Upper lobe of left lung (tissue), 6 donors: ENCODE measurements around the gene MARVELD3. TPM values are rescaled to one million over a fixed set of nuclear protein-coding genes. Genes with fewer than 3 reads are reported as not detected.

ENCODE experiments used
- ATAC-seq, 2 donors: fragments of 200-7000 bp; cut with Tn5 transposase; one replicate each; pipeline ENCODE4 v1.9.1; 2022; ENCODE audit warnings: mild to moderate bottlenecking in 2 of 2, moderate library complexity in 2 of 2; ENCODE audit not compliant: low FRiP score in 2 of 2
- DNase-seq, 2 donors: peaks; one replicate each; pipeline ENCODE4 v3.0.0-alpha.2; 2019 to 2020
- H3K27ac ChIP-seq, 4 donors: fragments of 200-600 bp; sonication (generic); one replicate each; pipeline ENCODE4 v1.5.1; 2016 to 2019
- H3K27me3 ChIP-seq, 4 donors: fragments of 200-600 bp; sonication (generic); one replicate each; pipeline ENCODE4 v1.5.1; 2017 to 2019
- H3K36me3 ChIP-seq, 4 donors: fragments of 200-600 bp; sonication (generic); one replicate each; pipeline ENCODE4 v1.5.1; 2016 to 2019
- H3K4me1 ChIP-seq, 4 donors: fragments of 200-600 bp; sonication (generic); one replicate each; pipeline ENCODE4 v1.5.1; 2018 to 2019
- H3K4me3 ChIP-seq, 4 donors: fragments of 200-600 bp; sonication (generic); one replicate each; pipeline ENCODE4 v1.5.1; 2017 to 2019; ENCODE audit warnings: mild to moderate bottlenecking in 2 of 4, moderate library complexity in 1 of 4
- H3K9me3 ChIP-seq, 4 donors: fragments of 200-600 bp; sonication (generic); one replicate each; pipeline ENCODE4 v1.5.1; 2018 to 2019
- EP300 ChIP-seq, 4 donors: sonication (generic); formaldehyde crosslinking; IDR thresholded peaks; one replicate each; pipeline ENCODE4 v1.5.1; 2017; ENCODE audit warnings: antibody characterized with exemption in 4 of 4, control low read depth in 2 of 4
- POLR2A ChIP-seq, 4 donors: fragments of 450-650 bp; IDR thresholded peaks; one replicate each; pipeline ENCODE4 v1.5.1; 2016 to 2017; ENCODE audit warnings: antibody characterized with exemption in 4 of 4, mild to moderate bottlenecking in 2 of 4
- POLR2AphosphoS5 ChIP-seq, 2 donors: sonication (generic); formaldehyde crosslinking; IDR thresholded peaks; one replicate each; pipeline ENCODE4 v1.5.1; 2017; ENCODE audit warnings: antibody characterized with exemption in 2 of 2
- WGBS, 2 donors: methylation state at CpG; one replicate each; pipeline ENCODE4 v1.1.5; 2017 to 2018; 5-methylcytosine and 5-hydroxymethylcytosine counted together
- total RNA-seq, 6 donors: library from RNA; depleted of rRNA in 4 of 6; stranded (reverse); fragments of >200 nt in 4 of 6; gene quantifications; one replicate each; pipeline versions ENCODE4 v1.1.0 to v1.2.1, GENCODE V29; 2016 to 2021
- TF ChIP-seq, protein P1 (sequence below), 6 experiments: fragments of 450-650 bp in 4 of 6; fragments of 200-600 bp in 2 of 6; sonication (generic) in 2 of 6; IDR thresholded peaks; one replicate each; pipeline ENCODE4 v1.5.1; 2016 to 2019; ENCODE audit warnings: antibody characterized with exemption in 6 of 6
- donor health status: DM: no; HTN: no; CAD: no; lungs with moderate emphysema.
- donor health status: DM: no; HTN: yes; CAD: no; lungs with severe emphysema.

The MARVELD3 gene
- total RNA-seq, 6 donors from 2014 or later, result 5.5 to 24.1 (median 13.6) TPM

DNA sequence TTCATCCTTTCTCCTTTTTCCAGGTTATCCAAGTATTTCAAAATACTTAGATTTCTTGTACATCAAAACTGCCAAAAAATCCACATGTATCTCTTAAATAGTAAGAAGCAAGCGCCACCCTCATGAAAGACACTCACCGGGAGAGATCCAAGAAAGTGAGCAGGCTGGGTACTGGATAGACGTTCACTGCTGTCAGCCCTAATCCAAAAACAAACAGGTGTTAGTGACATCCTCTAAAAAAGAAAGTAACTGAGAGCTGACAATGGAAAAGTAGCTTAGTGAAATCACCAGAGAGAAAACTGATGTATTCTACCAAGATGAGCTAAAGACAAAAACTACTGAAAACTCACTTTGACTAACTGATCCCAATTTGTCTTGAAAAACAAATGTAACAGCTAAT is 46.1 kb downstream of the MARVELD3 start:
- Histone ChIP-seq H3K9me3 (no peaks in the 10 kb centered on the region), H3K4me1 (no peaks in the 10 kb centered on the region), H3K27me3 (no peaks in the 10 kb centered on the region), H3K4me3 (no peak overlapping the region), H3K36me3 (peaks cover 0 to 71% (median 18%) of the 10 kb centered on the region in 4 donors), H3K27ac (no peak overlapping the region)
- 86% methylated on average over 3 of the region's 3 CpGs for WGBS, 2 donors
- no peak for DNase-seq
- ATAC-seq, result no peak
- no peak for TF ChIP-seq POLR2A (IDR thresholded peaks at IDR 0.05)
- TF ChIP-seq POLR2AphosphoS5 (IDR thresholded peaks at IDR 0.05), result no peak
- TF ChIP-seq, protein P1, sequence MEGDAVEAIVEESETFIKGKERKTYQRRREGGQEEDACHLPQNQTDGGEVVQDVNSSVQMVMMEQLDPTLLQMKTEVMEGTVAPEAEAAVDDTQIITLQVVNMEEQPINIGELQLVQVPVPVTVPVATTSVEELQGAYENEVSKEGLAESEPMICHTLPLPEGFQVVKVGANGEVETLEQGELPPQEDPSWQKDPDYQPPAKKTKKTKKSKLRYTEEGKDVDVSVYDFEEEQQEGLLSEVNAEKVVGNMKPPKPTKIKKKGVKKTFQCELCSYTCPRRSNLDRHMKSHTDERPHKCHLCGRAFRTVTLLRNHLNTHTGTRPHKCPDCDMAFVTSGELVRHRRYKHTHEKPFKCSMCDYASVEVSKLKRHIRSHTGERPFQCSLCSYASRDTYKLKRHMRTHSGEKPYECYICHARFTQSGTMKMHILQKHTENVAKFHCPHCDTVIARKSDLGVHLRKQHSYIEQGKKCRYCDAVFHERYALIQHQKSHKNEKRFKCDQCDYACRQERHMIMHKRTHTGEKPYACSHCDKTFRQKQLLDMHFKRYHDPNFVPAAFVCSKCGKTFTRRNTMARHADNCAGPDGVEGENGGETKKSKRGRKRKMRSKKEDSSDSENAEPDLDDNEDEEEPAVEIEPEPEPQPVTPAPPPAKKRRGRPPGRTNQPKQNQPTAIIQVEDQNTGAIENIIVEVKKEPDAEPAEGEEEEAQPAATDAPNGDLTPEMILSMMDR (IDR thresholded peaks at IDR 0.05), result no peak
- no peak for TF ChIP-seq EP300 (IDR thresholded peaks at IDR 0.05)

DNA sequence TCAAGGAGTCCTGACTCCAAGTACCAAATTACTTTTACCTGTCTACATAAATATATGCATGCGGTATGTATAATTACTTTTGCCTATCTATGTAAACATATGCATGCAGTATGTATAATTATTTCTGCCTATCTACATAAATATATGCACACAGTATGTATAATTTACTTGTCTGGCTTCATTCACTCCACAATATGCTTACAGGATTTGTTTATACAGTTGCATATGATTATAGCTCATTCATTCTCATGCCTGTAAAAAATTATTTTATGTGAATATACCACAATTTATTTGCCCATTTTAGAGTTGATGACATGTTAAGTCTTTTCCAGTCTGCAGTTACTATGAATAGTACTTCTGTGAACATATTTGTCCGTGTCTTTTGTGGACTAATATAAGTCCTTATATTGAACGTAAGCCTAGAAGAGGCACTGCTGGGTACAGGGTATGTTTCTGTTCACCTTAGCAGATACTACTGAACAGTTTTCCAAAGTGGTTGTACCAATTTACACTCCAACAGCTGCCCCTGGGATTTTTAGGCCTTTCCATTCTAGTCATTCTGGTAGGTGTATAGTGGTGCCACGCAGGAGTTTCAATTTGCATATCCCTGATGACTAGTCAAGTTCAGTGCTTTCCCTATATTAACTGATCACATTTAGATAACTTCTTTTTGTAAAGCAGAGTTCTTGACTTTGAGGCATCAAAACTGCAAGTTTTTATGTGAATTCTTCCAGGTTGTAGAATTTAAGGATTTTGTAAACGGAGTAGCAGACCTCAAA is 47.0 kb downstream of the MARVELD3 start:
- peaks cover 0 to 68% (median 18%) of the 10 kb centered on the region in 4 donors for H3K36me3 ChIP-seq
- no peak overlapping the region for H3K27ac ChIP-seq
- H3K27me3 ChIP-seq, result no peaks in the 10 kb centered on the region
- WGBS, 2 donors, result 90 to 93% methylated on average over 5 of the region's 5 CpGs
- no peaks in the 10 kb centered on the region for H3K4me1 ChIP-seq
- TF ChIP-seq POLR2AphosphoS5 (IDR thresholded peaks at IDR 0.05) (no peak), EP300 (IDR thresholded peaks at IDR 0.05) (no peak)
- TF ChIP-seq, protein P1 (IDR thresholded peaks at IDR 0.05), result no peak
- ATAC-seq (no peak), DNase-seq (no peak)
- no peaks in the 10 kb centered on the region for H3K9me3 ChIP-seq
- no peak overlapping the region for H3K4me3 ChIP-seq

DNA sequence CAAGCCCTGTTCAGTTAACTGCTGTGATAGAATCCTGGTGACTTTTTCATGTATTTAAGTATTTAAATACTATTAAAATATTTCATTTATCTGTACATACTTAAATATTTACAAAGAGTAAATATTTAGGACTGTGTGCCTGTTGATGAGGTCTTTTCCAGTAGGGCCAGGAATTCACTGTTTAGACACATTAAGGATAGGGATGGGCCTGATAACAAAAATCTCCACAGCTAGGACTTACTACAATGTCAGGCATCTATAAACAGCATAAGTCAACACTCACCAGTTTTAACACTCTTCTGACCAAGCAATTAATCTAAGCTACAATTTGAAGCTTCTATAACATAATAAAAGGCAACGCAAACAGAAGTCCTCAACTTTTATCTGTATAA is 47.6 kb downstream of the MARVELD3 start:
- Histone ChIP-seq H3K36me3 (peaks cover 0 to 72% (median 22%) of the 10 kb centered on the region in 4 donors), H3K4me1 (no peaks in the 10 kb centered on the region), H3K27ac (no peak overlapping the region), H3K4me3 (no peak overlapping the region), H3K27me3 (no peaks in the 10 kb centered on the region), H3K9me3 (no peaks in the 10 kb centered on the region)
- ATAC-seq, result no peak
- TF ChIP-seq EP300 (IDR thresholded peaks at IDR 0.05), result no peak
- TF ChIP-seq POLR2AphosphoS5 (IDR thresholded peaks at IDR 0.05), result no peak
- TF ChIP-seq, protein P1 (IDR thresholded peaks at IDR 0.05), result no peak
- no peak for TF ChIP-seq POLR2A (IDR thresholded peaks at IDR 0.05)
- WGBS, 2 donors, result 85 to 94% methylated on average over 1 of the region's 1 CpG
- no peak for DNase-seq

DNA sequence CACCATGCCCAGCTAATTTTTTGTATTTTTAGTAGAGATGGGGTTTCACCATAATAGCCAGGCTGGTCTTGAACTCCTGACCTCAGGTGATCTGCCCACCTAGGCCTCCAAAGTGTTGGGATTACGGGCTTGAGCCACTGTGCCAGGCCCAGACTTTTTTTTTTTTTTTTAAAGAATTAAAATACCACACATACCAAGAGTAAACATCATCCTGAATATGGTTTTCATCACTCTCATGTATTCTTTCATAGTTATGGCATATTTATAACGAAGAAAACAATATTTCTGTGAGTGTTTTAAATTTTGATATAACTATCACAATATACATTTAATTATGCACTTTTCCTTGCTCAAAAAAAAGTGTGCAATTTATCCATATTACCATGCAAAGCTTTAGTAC is 48.2 kb downstream of the MARVELD3 start:
- Histone ChIP-seq H3K4me1 (no peaks in the 10 kb centered on the region), H3K36me3 (peaks cover 0 to 72% (median 25%) of the 10 kb centered on the region in 4 donors), H3K4me3 (no peak overlapping the region), H3K27me3 (no peaks in the 10 kb centered on the region), H3K9me3 (no peaks in the 10 kb centered on the region), H3K27ac (no peak overlapping the region)
- TF ChIP-seq EP300 (IDR thresholded peaks at IDR 0.05) (no peak), POLR2A (IDR thresholded peaks at IDR 0.05) (no peak), POLR2AphosphoS5 (IDR thresholded peaks at IDR 0.05) (no peak)
- TF ChIP-seq, protein P1 (IDR thresholded peaks at IDR 0.05), result no peak
- WGBS, 2 donors, result 85 to 98% methylated on average over 2 of the region's 2 CpGs
- ATAC-seq (no peak), DNase-seq (no peak)

DNA sequence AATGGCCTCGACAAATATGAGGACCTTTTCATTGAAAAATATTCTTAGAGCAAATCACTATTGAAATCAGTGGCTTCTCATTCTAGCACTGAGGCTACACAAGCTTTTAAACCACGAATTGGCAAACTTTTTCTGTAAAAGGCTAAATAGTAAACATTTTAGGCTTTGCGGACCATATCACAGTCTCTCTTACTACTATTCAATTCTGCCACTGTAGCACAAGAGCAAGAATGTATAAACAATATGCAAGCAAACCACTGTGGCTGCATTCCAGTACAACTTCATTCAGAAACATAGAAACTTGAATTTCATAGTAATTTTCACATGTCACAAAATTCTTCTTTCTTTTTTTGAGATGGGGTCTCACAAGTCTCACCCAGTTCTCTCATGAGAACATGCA is 49.4 kb downstream of the MARVELD3 start:
- H3K36me3 ChIP-seq, result peaks cover 0 to 67% (median 25%) of the 10 kb centered on the region in 4 donors
- no peak overlapping the region for H3K27ac ChIP-seq
- no peaks in the 10 kb centered on the region for H3K27me3 ChIP-seq
- no peaks in the 10 kb centered on the region for H3K9me3 ChIP-seq
- no peaks in the 10 kb centered on the region for H3K4me1 ChIP-seq
- WGBS, 2 donors, result 78 to 84% methylated on average over 3 of the region's 3 CpGs
- TF ChIP-seq, protein P1 (IDR thresholded peaks at IDR 0.05), result no peak
- TF ChIP-seq EP300 (IDR thresholded peaks at IDR 0.05), result no peak
- TF ChIP-seq POLR2A (IDR thresholded peaks at IDR 0.05), result no peak
- no peak for TF ChIP-seq POLR2AphosphoS5 (IDR thresholded peaks at IDR 0.05)
- H3K4me3 ChIP-seq, result no peak overlapping the region
- ATAC-seq (no peak), DNase-seq (no peak)
